ENCODE measurements around the gene LAMB2.
A peak's percentile ranks its signal among the peaks of the same experiment; 100 is the strongest.

LAMB2 gene

GRCh38 chr3:49148159-49148558, 15.3 kb upstream of the LAMB2 start:
- no peak for ATAC-seq (replicated peaks)
- Mint-ChIP-seq H3K27me3 (no peaks in the 10 kb centered on the region), H3K27ac (no peak overlapping the region), H3K4me1 (no peaks in the 10 kb centered on the region), H3K36me3 (no peaks in the 10 kb centered on the region), H3K9me3 (no peaks in the 10 kb centered on the region), H3K4me3 (no peak overlapping the region)
- no peak for DNase-seq

- no peak for ATAC-seq (replicated peaks)
- Mint-ChIP-seq H3K4me3 (no peak overlapping the region), H3K27me3 (peaks cover 28 to 32% of the 10 kb centered on the region in 2 donors), H3K4me1 (no peaks in the 10 kb centered on the region), H3K36me3 (peaks cover 0 to 6% of the 10 kb centered on the region in 2 donors), H3K27ac (no peak overlapping the region), H3K9me3 (peaks cover 5 to 6% of the 10 kb centered on the region in 2 donors)
- DNase-seq = no peak
Measured at GRCh38 chr3:49140080-49140479, 7.2 kb upstream of the LAMB2 start.

GRCh38 chr3:49135499-49135898, 2.6 kb upstream of the LAMB2 start:
- H3K36me3 Mint-ChIP-seq = no peaks in the 10 kb centered on the region
- H3K4me3 Mint-ChIP-seq = no peak overlapping the region
- DNase-seq = no peak
- peaks cover 6 to 13% of the 10 kb centered on the region in 2 donors for H3K4me1 Mint-ChIP-seq
- H3K27ac Mint-ChIP-seq = no peak overlapping the region
- peaks cover 39 to 48% of the 10 kb centered on the region in 2 donors for H3K27me3 Mint-ChIP-seq
- ATAC-seq (replicated peaks) = no peak
- no peaks in the 10 kb centered on the region for H3K9me3 Mint-ChIP-seq

- no peaks in the 10 kb centered on the region for H3K9me3 Mint-ChIP-seq
- H3K36me3 Mint-ChIP-seq = no peaks in the 10 kb centered on the region
- ATAC-seq (replicated peaks) (no peak), DNase-seq (no peak)
- H3K4me1 Mint-ChIP-seq = peaks cover 6 to 13% of the 10 kb centered on the region in 2 donors
- H3K27ac Mint-ChIP-seq = no peak overlapping the region
- no peak overlapping the region for H3K4me3 Mint-ChIP-seq
- H3K27me3 Mint-ChIP-seq = peaks cover 31 to 43% of the 10 kb centered on the region in 2 donors
Measured at GRCh38 chr3:49134471-49135265, 1.8 kb upstream of the LAMB2 start.

GRCh38 chr3:49133226-49133951, 539 bp upstream of the LAMB2 start:
- peaks cover 6 to 13% of the 10 kb centered on the region in 2 donors for H3K4me1 Mint-ChIP-seq
- peak; percentile 12 to 31 for ATAC-seq (replicated peaks)
- no peak for DNase-seq
- H3K27ac Mint-ChIP-seq = peak overlapping the region; percentile 17
- peaks cover 30 to 47% of the 10 kb centered on the region in 2 donors for H3K27me3 Mint-ChIP-seq
- no peaks in the 10 kb centered on the region for H3K36me3 Mint-ChIP-seq
- no peaks in the 10 kb centered on the region for H3K9me3 Mint-ChIP-seq
- H3K4me3 Mint-ChIP-seq = peak overlapping the region; percentile 58 to 64

DNA sequence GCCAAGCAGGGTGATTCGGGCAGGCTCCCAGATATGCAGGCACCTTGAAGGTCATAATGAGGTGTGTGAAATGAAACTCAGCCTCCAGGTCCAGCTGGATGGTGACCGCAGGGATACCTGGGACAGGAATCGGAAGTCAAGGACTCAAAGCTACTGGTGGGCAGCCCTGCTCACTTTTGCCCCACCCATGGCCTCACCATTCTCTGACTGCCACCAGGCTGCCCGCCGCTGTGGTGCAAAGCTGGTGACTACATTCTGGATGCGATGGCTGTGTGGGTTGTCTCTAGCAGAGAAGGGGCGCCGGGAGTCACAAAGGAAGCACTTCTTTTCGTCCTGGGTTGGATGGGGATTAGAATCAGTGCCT, 795 bp downstream of the LAMB2 start:
- ATAC-seq (replicated peaks) (no peak), DNase-seq (no peak)
- Mint-ChIP-seq H3K4me3 (no peak overlapping the region), H3K9me3 (no peaks in the 10 kb centered on the region), H3K4me1 (peaks cover 6 to 13% of the 10 kb centered on the region in 2 donors), H3K27me3 (peaks cover 22 to 41% of the 10 kb centered on the region in 2 donors), H3K27ac (no peak overlapping the region), H3K36me3 (no peaks in the 10 kb centered on the region)

DNA sequence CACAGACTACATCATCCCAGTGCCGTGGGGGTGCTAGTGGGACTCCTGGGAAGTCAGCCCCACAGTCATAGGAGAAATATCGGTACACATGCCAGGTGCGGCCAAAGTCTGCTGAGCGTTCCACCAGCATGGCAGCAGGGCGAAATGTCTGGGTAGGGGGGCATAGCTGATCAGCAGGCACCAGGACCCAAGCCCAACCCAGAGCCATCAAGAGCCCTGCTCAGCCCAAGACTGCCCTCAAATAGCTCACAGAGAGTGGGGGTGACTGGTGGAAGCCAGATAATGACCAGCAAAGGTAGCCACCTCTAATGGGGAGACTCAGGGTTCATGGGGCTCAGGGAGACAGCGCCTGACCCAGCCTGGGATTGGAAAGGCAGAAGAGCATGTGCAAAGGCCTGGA, 1.3 kb downstream of the LAMB2 start:
- no peak for DNase-seq
- Mint-ChIP-seq H3K4me1 (peaks cover 6 to 13% of the 10 kb centered on the region in 2 donors), H3K27ac (no peak overlapping the region), H3K36me3 (no peaks in the 10 kb centered on the region), H3K9me3 (no peaks in the 10 kb centered on the region), H3K27me3 (peaks cover 22 to 41% of the 10 kb centered on the region in 2 donors), H3K4me3 (no peak overlapping the region)
- no peak for ATAC-seq (replicated peaks)

DNA sequence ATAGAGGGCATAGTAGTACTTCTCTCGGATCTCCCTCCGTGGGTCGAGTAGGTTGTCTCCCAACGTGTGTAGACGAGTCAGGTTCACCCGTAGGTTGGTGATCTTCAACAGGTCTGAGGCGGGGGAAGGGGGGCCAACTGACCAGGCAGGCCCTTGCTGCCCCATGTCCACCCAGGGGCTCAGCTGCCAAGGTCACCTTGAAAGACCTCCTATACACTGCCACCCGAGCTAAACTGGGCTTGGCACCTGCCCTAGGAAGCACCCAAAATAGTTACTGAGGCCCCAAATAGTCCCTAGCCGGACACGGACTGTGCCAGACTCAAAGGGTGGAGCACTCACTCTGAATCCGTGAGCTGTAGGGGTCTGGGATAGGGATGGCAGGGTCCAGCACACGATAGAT, 1.8 kb downstream of the LAMB2 start:
- Mint-ChIP-seq H3K4me1 (peaks cover 6 to 13% of the 10 kb centered on the region in 2 donors), H3K4me3 (no peak overlapping the region), H3K27me3 (peaks cover 22 to 41% of the 10 kb centered on the region in 2 donors), H3K36me3 (no peaks in the 10 kb centered on the region), H3K9me3 (no peaks in the 10 kb centered on the region), H3K27ac (no peak overlapping the region)
- no peak for ATAC-seq (replicated peaks)
- no peak for DNase-seq

- DNase-seq (no peak), ATAC-seq (replicated peaks) (no peak)
- no peaks in the 10 kb centered on the region for H3K36me3 Mint-ChIP-seq
- peaks cover 0 to 4% of the 10 kb centered on the region in 2 donors for H3K27me3 Mint-ChIP-seq
- no peaks in the 10 kb centered on the region for H3K9me3 Mint-ChIP-seq
- H3K4me1 Mint-ChIP-seq = peaks cover 4 to 11% of the 10 kb centered on the region in 2 donors
- no peak overlapping the region for H3K27ac Mint-ChIP-seq
- H3K4me3 Mint-ChIP-seq = no peak overlapping the region
Measured at GRCh38 chr3:49124991-49125670, 7.7 kb downstream of the LAMB2 start.

GRCh38 chr3:49124203-49124602, 8.6 kb downstream of the LAMB2 start:
- Mint-ChIP-seq H3K36me3 (peaks cover under 1 to 1% of the 10 kb centered on the region in 2 donors), H3K4me1 (peaks cover 8 to 18% of the 10 kb centered on the region in 2 donors), H3K27ac (no peak overlapping the region), H3K27me3 (no peaks in the 10 kb centered on the region), H3K9me3 (no peaks in the 10 kb centered on the region), H3K4me3 (no peak overlapping the region)
- ATAC-seq (replicated peaks) (no peak), DNase-seq (no peak)

DNA sequence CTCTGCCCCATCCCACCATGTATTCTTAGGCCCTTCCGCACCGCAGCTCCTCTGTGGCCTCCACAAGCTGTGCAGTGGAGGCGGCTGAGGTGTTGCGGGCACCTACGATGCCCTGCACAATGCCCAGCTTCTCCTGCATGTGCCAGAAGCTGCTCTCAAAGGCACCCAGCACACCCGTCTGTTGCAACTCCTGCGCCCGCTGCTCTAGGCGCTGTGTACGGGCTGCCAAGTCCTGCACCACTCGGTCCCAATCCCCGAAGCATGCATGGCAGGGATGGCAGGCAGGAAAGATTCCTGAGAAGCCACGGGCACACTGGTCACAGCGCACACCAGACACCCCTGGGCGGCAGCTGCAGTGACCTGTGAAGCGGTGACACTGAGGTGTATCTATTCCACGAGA, 9.2 kb downstream of the LAMB2 start:
- H3K27ac Mint-ChIP-seq = no peak overlapping the region
- peaks cover 10 to 23% of the 10 kb centered on the region in 2 donors for H3K4me1 Mint-ChIP-seq
- DNase-seq (no peak), ATAC-seq (replicated peaks) (no peak)
- no peaks in the 10 kb centered on the region for H3K9me3 Mint-ChIP-seq
- no peak overlapping the region for H3K4me3 Mint-ChIP-seq
- peaks cover 4 to 6% of the 10 kb centered on the region in 2 donors for H3K36me3 Mint-ChIP-seq
- no peaks in the 10 kb centered on the region for H3K27me3 Mint-ChIP-seq

GRCh38 chr3:49122886-49123545, 9.8 kb downstream of the LAMB2 start:
- no peak overlapping the region for H3K4me3 Mint-ChIP-seq
- peaks cover 10 to 23% of the 10 kb centered on the region in 2 donors for H3K4me1 Mint-ChIP-seq
- ATAC-seq (replicated peaks) = no peak
- no peaks in the 10 kb centered on the region for H3K27me3 Mint-ChIP-seq
- no peak for DNase-seq
- H3K9me3 Mint-ChIP-seq = no peaks in the 10 kb centered on the region
- peaks cover 4 to 6% of the 10 kb centered on the region in 2 donors for H3K36me3 Mint-ChIP-seq
- H3K27ac Mint-ChIP-seq = no peak overlapping the region

DNA sequence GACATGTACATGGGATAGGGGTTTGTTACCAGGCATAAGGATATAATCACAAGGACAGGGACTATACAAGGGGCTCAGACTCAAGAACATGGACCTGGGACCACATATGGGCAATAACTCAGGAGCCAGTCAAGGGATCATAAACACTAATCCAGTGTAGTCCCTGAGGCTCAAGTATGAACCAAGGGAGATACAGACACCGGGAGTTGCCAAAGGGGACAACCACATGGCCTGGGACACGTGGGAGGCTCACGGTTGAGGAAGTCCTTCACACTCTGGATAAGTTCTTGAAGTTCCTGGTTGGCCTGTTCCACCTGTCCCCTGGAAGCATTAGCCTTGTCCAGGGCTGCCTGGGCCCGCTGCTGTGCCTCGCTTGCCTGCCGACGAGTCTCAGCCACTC, 10.4 kb downstream of the LAMB2 start:
- no peak for DNase-seq
- Mint-ChIP-seq H3K27me3 (no peaks in the 10 kb centered on the region), H3K9me3 (no peaks in the 10 kb centered on the region), H3K4me3 (no peak overlapping the region), H3K27ac (no peak overlapping the region), H3K36me3 (peaks cover 8 to 10% of the 10 kb centered on the region in 2 donors), H3K4me1 (peaks cover 10 to 23% of the 10 kb centered on the region in 2 donors)
- no peak for ATAC-seq (replicated peaks)

DNA sequence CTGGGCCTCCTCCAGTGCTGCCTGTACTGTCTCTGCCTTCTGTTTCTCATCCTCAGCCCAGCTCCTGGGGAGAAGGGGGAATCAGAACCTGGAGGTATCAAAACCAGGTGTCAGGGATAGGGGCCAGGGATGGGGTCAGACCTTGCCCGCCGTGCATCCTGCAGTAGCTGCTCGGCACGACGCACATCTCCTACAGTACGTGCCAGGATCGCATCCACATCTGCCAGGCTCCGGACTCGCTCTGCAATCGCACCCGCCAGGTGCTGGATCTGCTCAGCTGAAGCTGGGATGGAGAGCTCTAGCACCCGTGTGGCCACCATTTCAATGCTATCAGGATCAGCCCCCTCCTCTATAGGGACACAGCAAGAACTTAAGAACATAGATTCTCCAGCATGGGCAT, 10.8 kb downstream of the LAMB2 start:
- Mint-ChIP-seq H3K27me3 (no peaks in the 10 kb centered on the region), H3K4me3 (peak overlapping the region; percentile 39 to 88), H3K9me3 (no peaks in the 10 kb centered on the region), H3K36me3 (peaks cover 10% of the 10 kb centered on the region in 2 donors), H3K4me1 (peaks cover 10 to 23% of the 10 kb centered on the region in 2 donors), H3K27ac (peak overlapping the region; percentile 94)
- no peak for DNase-seq
- no peak for ATAC-seq (replicated peaks)

All from stimulated activated naive B cell treated with anti-CD40 and anti-IgM and Interleukin-4, amounts not matched to agents 10 μg/mL and 1 μg/mL and 100 μg/mL, for 72 hours (primary cell).